PC-9 (cell line): ENCODE results near the gene EIF2AK3. TPM values are rescaled to one million over a fixed set of nuclear protein-coding genes. Genes with fewer than 3 reads are reported as not detected.

Source experiments
- BruUV-seq: library from RNA; stranded (reverse); fragments of 400-500 nt; replicated peaks from 2 replicates; lab custom pipeline; 2021; lab: Mats Ljungman, UMichigan
- CTCF ChIA-PET: fragments of 300-600 bp; sonication (Branson Sonifier 250); formaldehyde crosslinking; loops from one replicate; lab custom pipeline; 2022; ENCODE audit warnings: antibody characterized with exemption; lab: Charles Lee
- POLR2A ChIA-PET: fragments of 300-600 bp; sonication (Branson Sonifier 250); formaldehyde crosslinking; loops from one replicate; lab custom pipeline; 2022; ENCODE audit warnings: antibody characterized with exemption; ENCODE audit not compliant: unreplicated experiment; lab: Charles Lee
- DNase-seq, 2 experiments: peaks; one replicate each; pipeline versions ENCODE4 v3.0.0 to v3.0.0-alpha.2; 2015 to 2022; ENCODE audit warnings: mixed read lengths in 1 of 2
- H2AFZ ChIP-seq: fragments of 200-600 bp; sonication (generic); 2 replicates; pipeline ENCODE4 v1.8.1; 2017; ENCODE audit warnings: antibody characterized with exemption
- H3F3A ChIP-seq: fragments of 200-600 bp; sonication (generic); 2 replicates; pipeline ENCODE4 v1.8.1; 2017; ENCODE audit warnings: antibody characterized with exemption, mild to moderate bottlenecking, low read depth; ENCODE audit not compliant: insufficient read depth
- H3K27ac ChIP-seq: fragments of 200-600 bp; sonication (generic); 2 replicates; pipeline ENCODE4 v1.6.1; 2016; ENCODE audit warnings: mixed run types
- H3K27me3 ChIP-seq: fragments of 200-600 bp; sonication (generic); 2 replicates; pipeline ENCODE4 v1.6.1; 2016; ENCODE audit warnings: low read depth, mixed run types; ENCODE audit not compliant: insufficient read depth
- H3K36me3 ChIP-seq: fragments of 200-600 bp; sonication (generic); 2 replicates; pipeline ENCODE4 v1.6.1; 2016; ENCODE audit warnings: low read depth, mixed run types
- H3K4me1 ChIP-seq: fragments of 200-600 bp; sonication (generic); replicated peaks from 2 replicates; pipeline ENCODE4 v1.6.1; 2016; ENCODE audit warnings: mixed run types; ENCODE audit not compliant: insufficient read depth
- H3K4me2 ChIP-seq: fragments of 200-600 bp; sonication (generic); 2 replicates; pipeline ENCODE4 v1.6.1; 2017; ENCODE audit warnings: mixed run types
- H3K4me3 ChIP-seq: fragments of 200-600 bp; sonication (generic); 2 replicates; pipeline ENCODE4 v1.6.1; 2016; ENCODE audit warnings: mixed run types
- H3K79me2 ChIP-seq: fragments of 200-600 bp; sonication (generic); 2 replicates; pipeline ENCODE4 v1.6.1; 2017; ENCODE audit warnings: low read depth, mixed run types
- H3K9me2 ChIP-seq: fragments of 200-600 bp; sonication (generic); 2 replicates; pipeline ENCODE4 v1.8.1; 2017; ENCODE audit warnings: mild to moderate bottlenecking; ENCODE audit not compliant: insufficient read depth
- H3K9me3 ChIP-seq: fragments of 200-600 bp; sonication (generic); 2 replicates; pipeline ENCODE4 v1.8.1; 2016; ENCODE audit warnings: low read depth; ENCODE audit not compliant: insufficient read depth
- H4K20me1 ChIP-seq: fragments of 200-600 bp; sonication (generic); 2 replicates; pipeline ENCODE4 v1.8.1; 2017; ENCODE audit not compliant: insufficient read depth
- EZH2 ChIP-seq: fragments of 200-600 bp; sonication (generic); IDR thresholded peaks from 2 replicates; pipeline ENCODE4 v1.8.0; 2017; ENCODE audit warnings: antibody characterized with exemption, low read depth
- intact Hi-C: fragments of 100-400 bp; cut with micrococcal nuclease; formaldehyde crosslinking; loops from one replicate; pipeline ENCODE4 v1.10.0; 2022; ENCODE audit not compliant: unreplicated experiment
- total RNA-seq: library from RNA; stranded (reverse); gene quantifications from 2 replicates; pipeline ENCODE4 v1.2.3, GENCODE V29; 2021
- TF ChIP-seq, protein P1 (sequence below): fragments of 200-600 bp; sonication (generic); conservative IDR thresholded peaks from 2 replicates; pipeline ENCODE4 v1.6.1; 2017; ENCODE audit warnings: mixed run types, antibody characterized with exemption, mild to moderate bottlenecking, moderate library complexity

EIF2AK3 gene
- total RNA-seq, 1 experiment from 2014 or later, result 8.8 TPM

DNA sequence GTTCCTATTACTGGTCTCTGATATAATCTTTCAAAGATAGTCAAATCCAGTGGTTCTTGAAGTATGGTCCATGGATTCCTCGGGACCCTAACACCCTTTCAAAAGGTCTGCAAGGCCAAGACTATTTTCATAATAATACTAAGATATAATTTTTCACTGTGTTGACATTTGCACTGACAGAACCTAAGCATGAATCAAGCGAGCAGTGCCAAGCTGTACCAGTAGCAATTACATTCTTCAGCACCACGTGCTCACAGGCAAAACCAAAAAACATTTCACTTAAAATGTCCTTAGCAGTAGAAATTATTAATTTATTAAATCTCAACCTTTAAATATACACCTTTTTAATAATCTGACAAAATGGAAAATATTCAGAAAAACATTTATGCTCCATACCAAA, 59.1 kb downstream of the EIF2AK3 start:
- H3K9me2 ChIP-seq, result no peaks in the 10 kb centered on the region
- ChIA-PET CTCF (no interaction called here), POLR2A (no interaction called here)
- no peaks in the 10 kb centered on the region for H3K9me3 ChIP-seq
- no peaks in the 10 kb centered on the region for H4K20me1 ChIP-seq
- intact Hi-C loops, result no loop called here
- H3K4me1 ChIP-seq, result no peaks in the 10 kb centered on the region
- DNase-seq, result no peak
- no peak overlapping the region for H2AFZ ChIP-seq
- H3K79me2 ChIP-seq, result no peaks in the 10 kb centered on the region
- no TSS peak for BruUV-seq
- H3K27me3 ChIP-seq, result no peaks in the 10 kb centered on the region
- no peak overlapping the region for H3K4me3 ChIP-seq
- TF ChIP-seq EZH2, result no peak
- TF ChIP-seq, protein P1, sequence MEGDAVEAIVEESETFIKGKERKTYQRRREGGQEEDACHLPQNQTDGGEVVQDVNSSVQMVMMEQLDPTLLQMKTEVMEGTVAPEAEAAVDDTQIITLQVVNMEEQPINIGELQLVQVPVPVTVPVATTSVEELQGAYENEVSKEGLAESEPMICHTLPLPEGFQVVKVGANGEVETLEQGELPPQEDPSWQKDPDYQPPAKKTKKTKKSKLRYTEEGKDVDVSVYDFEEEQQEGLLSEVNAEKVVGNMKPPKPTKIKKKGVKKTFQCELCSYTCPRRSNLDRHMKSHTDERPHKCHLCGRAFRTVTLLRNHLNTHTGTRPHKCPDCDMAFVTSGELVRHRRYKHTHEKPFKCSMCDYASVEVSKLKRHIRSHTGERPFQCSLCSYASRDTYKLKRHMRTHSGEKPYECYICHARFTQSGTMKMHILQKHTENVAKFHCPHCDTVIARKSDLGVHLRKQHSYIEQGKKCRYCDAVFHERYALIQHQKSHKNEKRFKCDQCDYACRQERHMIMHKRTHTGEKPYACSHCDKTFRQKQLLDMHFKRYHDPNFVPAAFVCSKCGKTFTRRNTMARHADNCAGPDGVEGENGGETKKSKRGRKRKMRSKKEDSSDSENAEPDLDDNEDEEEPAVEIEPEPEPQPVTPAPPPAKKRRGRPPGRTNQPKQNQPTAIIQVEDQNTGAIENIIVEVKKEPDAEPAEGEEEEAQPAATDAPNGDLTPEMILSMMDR, result no peak
- H3K27ac ChIP-seq, result no peak overlapping the region
- H3F3A ChIP-seq, result no peaks in the 10 kb centered on the region
- H3K36me3 ChIP-seq, result peaks cover 4% of the 10 kb centered on the region
- H3K4me2 ChIP-seq, result no peak overlapping the region

DNA sequence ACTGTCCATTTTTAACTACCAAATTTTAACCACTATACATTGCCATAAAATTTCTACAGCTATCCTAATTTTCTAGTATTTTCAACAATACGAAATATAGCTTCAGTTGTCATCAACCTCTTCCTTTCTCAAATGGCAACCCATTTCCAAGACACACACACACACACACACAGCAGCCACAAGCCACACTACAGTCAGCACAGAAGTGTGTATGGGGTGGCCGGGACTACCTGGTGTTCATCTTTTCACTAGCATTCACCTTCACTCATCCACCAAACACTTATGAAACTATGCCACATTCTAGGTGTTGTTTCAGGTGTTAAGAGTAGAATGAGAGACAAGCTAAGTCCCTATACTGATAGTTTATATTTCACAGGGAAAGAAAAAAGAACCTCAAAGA, 62.9 kb downstream of the EIF2AK3 start:
- Histone ChIP-seq H2AFZ (no peak overlapping the region), H3K79me2 (no peaks in the 10 kb centered on the region), H3K27ac (no peak overlapping the region), H3K27me3 (no peaks in the 10 kb centered on the region), H3K4me2 (no peak overlapping the region), H3K4me3 (no peak overlapping the region), H3K4me1 (no peaks in the 10 kb centered on the region), H4K20me1 (no peaks in the 10 kb centered on the region), H3F3A (no peaks in the 10 kb centered on the region), H3K9me2 (no peaks in the 10 kb centered on the region), H3K9me3 (no peaks in the 10 kb centered on the region), H3K36me3 (no peaks in the 10 kb centered on the region; the same call in 1 of the 2 replicates)
- BruUV-seq, result no TSS peak
- ChIA-PET POLR2A (no interaction called here), CTCF (no interaction called here)
- intact Hi-C loops, result no loop called here
- TF ChIP-seq EZH2, result no peak
- TF ChIP-seq, protein P1, result no peak
- no peak for DNase-seq

DNA sequence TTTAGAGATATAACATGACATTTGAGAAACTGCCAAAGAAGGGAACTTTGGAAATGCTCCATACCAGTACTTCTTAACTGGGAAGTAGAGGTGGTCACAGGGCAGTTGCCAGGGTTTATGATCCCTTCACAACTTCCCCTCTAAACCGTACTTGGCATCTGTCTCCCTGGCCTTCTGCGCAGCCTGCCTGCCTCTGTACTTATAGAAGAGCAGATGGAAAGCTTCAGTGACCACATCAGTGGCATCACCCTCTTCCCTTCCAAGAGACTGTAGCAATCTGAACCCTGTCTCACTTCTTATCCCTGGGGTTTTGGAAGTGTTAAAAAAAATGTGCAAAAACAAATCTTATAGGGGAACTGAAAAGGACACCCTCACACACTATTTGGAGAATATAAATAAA, 64.1 kb downstream of the EIF2AK3 start:
- DNase-seq, result no peak
- BruUV-seq, result no TSS peak
- H3K9me3 ChIP-seq, result no peaks in the 10 kb centered on the region
- TF ChIP-seq, protein P1, result no peak
- TF ChIP-seq EZH2, result no peak
- H3K27me3 ChIP-seq, result no peaks in the 10 kb centered on the region
- H3K4me2 ChIP-seq, result no peak overlapping the region
- intact Hi-C loops, result no loop called here
- no peaks in the 10 kb centered on the region for H4K20me1 ChIP-seq
- H3F3A ChIP-seq, result no peaks in the 10 kb centered on the region
- ChIA-PET CTCF (no interaction called here), POLR2A (no interaction called here)
- no peak overlapping the region for H2AFZ ChIP-seq
- no peaks in the 10 kb centered on the region for H3K9me2 ChIP-seq
- H3K79me2 ChIP-seq, result no peaks in the 10 kb centered on the region
- H3K36me3 ChIP-seq, result no peaks in the 10 kb centered on the region
- no peaks in the 10 kb centered on the region for H3K4me1 ChIP-seq
- H3K4me3 ChIP-seq, result no peak overlapping the region
- H3K27ac ChIP-seq, result no peak overlapping the region
